Measurements from ENCODE around the gene DHRS13.

DNA sequence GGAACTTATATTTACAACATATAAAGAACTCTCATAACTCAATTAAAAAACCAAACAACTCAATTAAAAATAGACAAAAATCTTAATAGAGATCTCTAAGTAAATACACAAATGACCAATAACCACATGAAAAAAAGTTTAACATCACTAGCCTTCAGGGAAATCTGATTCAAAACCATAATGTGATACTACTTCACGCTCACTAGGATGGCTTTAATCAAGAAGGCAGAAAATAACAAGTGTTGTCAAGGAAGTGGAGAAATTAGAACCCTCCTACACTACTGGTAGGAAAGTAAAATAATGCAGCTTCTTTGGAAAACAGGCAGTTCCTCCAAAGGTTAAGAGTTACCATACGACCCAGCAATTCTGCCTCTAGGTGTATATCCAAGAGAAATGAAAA is 40.0 kb upstream of the DHRS13 start:
- no peak for TF ChIP-seq EZH2 (IDR thresholded peaks at IDR 0.05; ENCODE audit: insufficient read depth, poor library complexity, severe bottlenecking)
- TF ChIP-seq EZH2phosphoT487 (IDR thresholded peaks at IDR 0.05; ENCODE audit: insufficient read depth, low read depth): no peak

All from GM23248 (cell line).